Keratinocyte (primary cell): Measurements from ENCODE around the gene KCTD1. TPM values are rescaled to one million over a fixed set of nuclear protein-coding genes. Genes with fewer than 3 reads are reported as not detected.

Experiments used
- DNase-seq: peaks from one replicate; pipeline ENCODE4 v3.0.0-alpha.2; 2011; ENCODE audit warnings: low read depth, missing footprints, low spot score
- FAIRE-seq: peaks from 2 replicates; lab custom pipeline; 2011; peaks lifted over from hg19 to GRCh38; lab: Jason Lieb, UNC
- H2AFZ ChIP-seq: 2 replicates; pipeline ENCODE4 v1.6.0; 2012; ENCODE audit warnings: low read length, control low read depth, inconsistent platforms; ENCODE audit not compliant: control insufficient read depth
- H3K27ac ChIP-seq: 2 replicates; pipeline ENCODE4 v1.5.1; 2011; ENCODE audit warnings: low read length; ENCODE audit not compliant: control insufficient read depth, insufficient read depth
- H3K27me3 ChIP-seq: 3 replicates; pipeline ENCODE4 v1.6.0; 2011; ENCODE audit warnings: low read length; ENCODE audit not compliant: control insufficient read depth, insufficient read depth; ENCODE audit errors: extremely low read depth
- H3K36me3 ChIP-seq, 2 experiments: 2 replicates in 1 of 2; 3 replicates in 1 of 2; pipeline ENCODE4 v1.5.1; 2011; ENCODE audit warnings: low read length in 2 of 2, mild to moderate bottlenecking in 1 of 2; ENCODE audit not compliant: control insufficient read depth in 2 of 2, insufficient read depth in 2 of 2; ENCODE audit errors: extremely low read depth in 1 of 2
- H3K4me1 ChIP-seq: 3 replicates; pipeline ENCODE4 v1.5.1; 2011; ENCODE audit warnings: low read length; ENCODE audit not compliant: control insufficient read depth, insufficient read depth; ENCODE audit errors: extremely low read depth
- H3K4me2 ChIP-seq: 3 replicates; pipeline ENCODE4 v1.6.0; 2011; ENCODE audit warnings: low read depth, low read length; ENCODE audit not compliant: control insufficient read depth, insufficient read depth; ENCODE audit errors: extremely low read depth
- H3K4me3 ChIP-seq, 3 experiments: fragments of 200-600 bp in 1 of 3; sonication (generic) in 1 of 3; 2 replicates in 2 of 3; 3 replicates in 1 of 3; pipeline ENCODE4 v1.5.1; 2011 to 2016; ENCODE audit warnings: low read length in 3 of 3, mild to moderate bottlenecking in 3 of 3, control low read depth in 2 of 3, inconsistent platforms in 1 of 3, low read depth in 1 of 3, mixed read lengths in 1 of 3, mixed run types in 1 of 3, moderate library complexity in 1 of 3; ENCODE audit not compliant: control insufficient read depth in 2 of 3, insufficient read depth in 2 of 3; ENCODE audit errors: extremely low read depth in 1 of 3
- H3K79me2 ChIP-seq: 2 replicates; pipeline ENCODE4 v1.6.0; 2012; ENCODE audit warnings: low read length; ENCODE audit not compliant: control insufficient read depth, insufficient read depth
- H3K9ac ChIP-seq: 3 replicates; pipeline ENCODE4 v1.6.0; 2011; ENCODE audit warnings: low read length; ENCODE audit not compliant: control insufficient read depth, insufficient read depth; ENCODE audit errors: extremely low read depth
- H3K9me1 ChIP-seq: 3 replicates; pipeline ENCODE4 v1.6.0; 2011; ENCODE audit warnings: low read length; ENCODE audit not compliant: control insufficient read depth, insufficient read depth; ENCODE audit errors: extremely low read depth
- H3K9me3 ChIP-seq: 2 replicates; pipeline ENCODE4 v1.5.1; 2012; ENCODE audit warnings: low read depth, low read length; ENCODE audit not compliant: control insufficient read depth
- H4K20me1 ChIP-seq: 3 replicates; pipeline ENCODE4 v1.6.0; 2011; ENCODE audit warnings: low read length; ENCODE audit not compliant: control insufficient read depth, insufficient read depth; ENCODE audit errors: extremely low read depth
- CTCF ChIP-seq, 3 experiments: IDR thresholded peaks in 1 of 3; conservative IDR thresholded peaks in 1 of 3; optimal IDR thresholded peaks in 1 of 3; 2 replicates in 2 of 3; 3 replicates in 1 of 3; pipeline versions ENCODE3 to v1.5.1; 2011; ENCODE audit warnings: low read length in 3 of 3, mild to moderate bottlenecking in 3 of 3, moderate library complexity in 2 of 3, control low read depth in 1 of 3, inconsistent platforms in 1 of 3; ENCODE audit not compliant: insufficient read depth in 2 of 3; ENCODE audit errors: extremely low read depth in 1 of 3
- EZH2 ChIP-seq: IDR thresholded peaks from one replicate; pipeline ENCODE4 v1.6.1; 2012; ENCODE audit warnings: inconsistent platforms, mild to moderate bottlenecking, low read length, moderate library complexity
- dilution Hi-C: fragments of 300-500 bp; cut with MboI; formaldehyde crosslinking; loops from one replicate; pipeline ENCODE4 v1.7.0; 2020; ENCODE audit warnings: low sequenced_read_pairs; ENCODE audit not compliant: extremely low pct_ligation_motif_present
- polyA plus RNA-seq, 5 experiments: library from polyadenylated mRNA; depleted of rRNA in 3 of 5; stranded (reverse) in 3 of 5; stranded (forward) in 1 of 5; unstranded in 1 of 5; fragments of >200 nt; gene quantifications; 1 replicate in 1 of 5; 2 replicates in 3 of 5; 3 replicates in 1 of 5; pipeline versions ENCODE4 v1.2.1 to v1.2.3, GENCODE V29; 2011 to 2012; ENCODE audit warnings: missing spikeins in 2 of 5, low read depth in 1 of 5, low replicate concordance in 1 of 5

KCTD1 gene
- polyA plus RNA-seq, 1 donor (not counting 4 experiments of a cell fraction or from before 2014, with no cell fraction given): 32.1 TPM

GRCh38 chr18:26460449-26461091, 87.8 kb downstream of the KCTD1 start:
- Histone ChIP-seq H3K27me3 (no peaks in the 10 kb centered on the region), H3K4me1 (peaks cover 23% of the 10 kb centered on the region), H3K9me1 (no peaks in the 10 kb centered on the region), H3K4me3 (no peak overlapping the region), H3K9ac (peak overlapping the region; percentile 42), H3K4me2 (peak overlapping the region; percentile 47), H3K27ac (peak overlapping the region; percentile 83), H2AFZ (no peak overlapping the region), H3K79me2 (no peaks in the 10 kb centered on the region), H3K9me3 (no peaks in the 10 kb centered on the region), H3K36me3 (peaks cover 4 to 10% of the 10 kb centered on the region in 2 experiments), H4K20me1 (no peaks in the 10 kb centered on the region)
- peak; percentile 97 for FAIRE-seq
- dilution Hi-C loops: no loop called here
- no peak for TF ChIP-seq EZH2
- TF ChIP-seq CTCF (optimal IDR thresholded peaks at IDR 0.05 in 1 of 3, IDR thresholded peaks at IDR 0.05 in 1 of 3, conservative IDR thresholded peaks at IDR 0.05 in 1 of 3; ENCODE audit: extremely low read depth in 1 of 3, insufficient read depth in 2 of 3, low read length in 3 of 3): no peak
- DNase-seq: peak; percentile 57

GRCh38 chr18:26459884-26460283, 88.5 kb downstream of the KCTD1 start:
- dilution Hi-C loops: no loop called here
- no peaks in the 10 kb centered on the region for H3K27me3 ChIP-seq
- H3K27ac ChIP-seq: peak overlapping the region; percentile 83
- no peak for DNase-seq
- H3K4me3 ChIP-seq: no peak overlapping the region
- TF ChIP-seq CTCF (optimal IDR thresholded peaks at IDR 0.05 in 1 of 3, IDR thresholded peaks at IDR 0.05 in 1 of 3, conservative IDR thresholded peaks at IDR 0.05 in 1 of 3; ENCODE audit: extremely low read depth in 1 of 3, insufficient read depth in 2 of 3, low read length in 3 of 3) (no peak), EZH2 (no peak)
- no peak overlapping the region for H3K9ac ChIP-seq
- FAIRE-seq: no peak
- H2AFZ ChIP-seq: no peak overlapping the region
- H3K4me1 ChIP-seq: peaks cover 23% of the 10 kb centered on the region
- no peak overlapping the region for H3K4me2 ChIP-seq
- no peaks in the 10 kb centered on the region for H3K79me2 ChIP-seq
- H3K9me3 ChIP-seq: no peaks in the 10 kb centered on the region
- peaks cover 4 to 10% of the 10 kb centered on the region in 2 experiments for H3K36me3 ChIP-seq
- H4K20me1 ChIP-seq: no peaks in the 10 kb centered on the region
- no peaks in the 10 kb centered on the region for H3K9me1 ChIP-seq
